Epithelial cell of esophagus (primary cell): ENCODE measurements around the gene IPO4.

Source experiments
- DNase-seq: peaks from one replicate; pipeline ENCODE4 v3.0.0; 2010; ENCODE audit warnings: low read depth
- H3K4me3 ChIP-seq: 2 replicates; pipeline ENCODE4 v1.5.1; 2011; ENCODE audit warnings: mild to moderate bottlenecking, low read length, control low read depth
- CTCF ChIP-seq: IDR thresholded peaks from 2 replicates; pipeline ENCODE4 v1.5.1; 2011; ENCODE audit warnings: low read depth, mild to moderate bottlenecking, low read length, control low read depth, inconsistent platforms; ENCODE audit not compliant: insufficient read depth; ENCODE audit errors: missing control alignments

Gene IPO4

GRCh38 chr14:24179294-24179960 lies 9.2 kb downstream of the IPO4 start:
- no peak for DNase-seq
- H3K4me3 ChIP-seq, result no peak overlapping the region
- no peak for TF ChIP-seq CTCF

- DNase-seq, result no peak
- no peak overlapping the region for H3K4me3 ChIP-seq
- TF ChIP-seq CTCF, result no peak
These were observed 10.0 kb downstream of the IPO4 start for GRCh38 chr14:24178399-24179178.

GRCh38 chr14:24177891-24178290 lies 10.7 kb downstream of the IPO4 start:
- TF ChIP-seq CTCF, result no peak
- no peak overlapping the region for H3K4me3 ChIP-seq
- no peak for DNase-seq

GRCh38 chr14:24177041-24177825 lies 11.4 kb downstream of the IPO4 start:
- no peak overlapping the region for H3K4me3 ChIP-seq
- no peak for TF ChIP-seq CTCF
- DNase-seq, result no peak

GRCh38 chr14:24176599-24176998 lies 12.0 kb downstream of the IPO4 start:
- no peak for TF ChIP-seq CTCF
- DNase-seq, result no peak
- no peak overlapping the region for H3K4me3 ChIP-seq

- TF ChIP-seq CTCF, result no peak
- H3K4me3 ChIP-seq, result no peak overlapping the region
- DNase-seq, result no peak
These were observed 15.7 kb downstream of the IPO4 start for GRCh38 chr14:24172871-24173281.
